HepG2 (cell line): Measurements from ENCODE around the gene SLC1A4.

ENCODE experiments used
- EZH2 ChIP-seq: conservative IDR thresholded peaks from 2 replicates; pipeline ENCODE4 v1.6.1; 2012; ENCODE audit warnings: mild to moderate bottlenecking, low read depth, low read length, moderate library complexity
- ZFYVE20 ChIP-seq: sonication (generic); formaldehyde crosslinking; IDR thresholded peaks from 2 replicates; pipeline ENCODE4 v1.8.0; 2023; ENCODE audit warnings: low read depth, mild to moderate bottlenecking, moderate library complexity, missing genetic modification reagents, borderline replicate concordance
- ZZZ3 ChIP-seq: sonication (generic); formaldehyde crosslinking; IDR thresholded peaks from 2 replicates; pipeline ENCODE4 v1.4.0; 2020; ENCODE audit warnings: missing genetic modification reagents, mild to moderate bottlenecking, borderline replicate concordance
- TF ChIP-seq, protein P1 (sequence below): sonication (generic); formaldehyde crosslinking; IDR thresholded peaks from 2 replicates; pipeline ENCODE4 v1.5.0; 2020; ENCODE audit warnings: mild to moderate bottlenecking, missing genetic modification reagents, moderate library complexity

DNA sequence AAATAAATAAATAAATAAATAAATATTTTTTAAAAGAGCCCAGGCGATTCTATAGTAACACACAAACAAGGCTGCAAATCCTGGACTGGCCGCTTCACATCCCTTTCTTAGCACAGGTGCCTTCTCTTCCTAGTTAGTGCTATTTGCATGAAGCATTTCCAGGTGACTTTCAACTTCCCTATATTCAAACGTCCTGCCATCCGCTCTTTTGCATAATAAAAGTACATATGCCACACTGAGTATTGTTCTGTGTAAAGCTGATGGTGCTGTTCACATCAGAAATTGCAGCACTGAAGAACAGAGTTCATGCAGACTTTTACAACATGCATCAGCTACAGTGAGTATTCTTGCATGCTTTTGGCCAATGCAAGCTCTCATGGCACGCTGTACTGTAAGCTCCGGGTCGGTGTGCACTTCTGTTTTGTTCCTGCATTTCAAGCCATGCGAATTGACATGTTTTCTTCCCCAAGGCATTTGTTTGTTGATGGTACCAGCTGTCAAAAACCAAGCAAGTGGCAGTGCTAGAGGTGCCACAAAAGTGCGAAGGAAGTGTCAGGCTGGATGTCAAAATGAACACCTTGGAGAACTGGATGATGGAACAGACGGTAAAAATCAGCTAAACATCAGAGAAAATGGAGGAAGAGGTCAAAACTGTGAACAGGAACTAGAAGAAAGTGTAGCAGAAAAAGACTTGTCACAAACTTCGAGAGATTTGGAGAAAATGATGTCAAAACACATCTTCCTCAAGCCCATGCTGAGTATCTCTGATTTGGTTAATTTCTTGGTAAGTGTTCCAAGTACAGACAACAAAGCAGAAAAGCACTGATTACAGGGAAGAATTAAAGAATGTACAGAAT lies 41.5 kb downstream of the SLC1A4 start:
- TF ChIP-seq ZFYVE20, result no peak
- TF ChIP-seq, protein P1, sequence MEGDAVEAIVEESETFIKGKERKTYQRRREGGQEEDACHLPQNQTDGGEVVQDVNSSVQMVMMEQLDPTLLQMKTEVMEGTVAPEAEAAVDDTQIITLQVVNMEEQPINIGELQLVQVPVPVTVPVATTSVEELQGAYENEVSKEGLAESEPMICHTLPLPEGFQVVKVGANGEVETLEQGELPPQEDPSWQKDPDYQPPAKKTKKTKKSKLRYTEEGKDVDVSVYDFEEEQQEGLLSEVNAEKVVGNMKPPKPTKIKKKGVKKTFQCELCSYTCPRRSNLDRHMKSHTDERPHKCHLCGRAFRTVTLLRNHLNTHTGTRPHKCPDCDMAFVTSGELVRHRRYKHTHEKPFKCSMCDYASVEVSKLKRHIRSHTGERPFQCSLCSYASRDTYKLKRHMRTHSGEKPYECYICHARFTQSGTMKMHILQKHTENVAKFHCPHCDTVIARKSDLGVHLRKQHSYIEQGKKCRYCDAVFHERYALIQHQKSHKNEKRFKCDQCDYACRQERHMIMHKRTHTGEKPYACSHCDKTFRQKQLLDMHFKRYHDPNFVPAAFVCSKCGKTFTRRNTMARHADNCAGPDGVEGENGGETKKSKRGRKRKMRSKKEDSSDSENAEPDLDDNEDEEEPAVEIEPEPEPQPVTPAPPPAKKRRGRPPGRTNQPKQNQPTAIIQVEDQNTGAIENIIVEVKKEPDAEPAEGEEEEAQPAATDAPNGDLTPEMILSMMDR, result no peak
- TF ChIP-seq ZZZ3 (CRISPR knock-in tag), result no peak
- TF ChIP-seq EZH2, result no peak
